Bronchial epithelial cell (primary cell): ENCODE data around the gene AMPH. TPM values are rescaled to one million over a fixed set of nuclear protein-coding genes. Genes with fewer than 3 reads are reported as not detected.

Experiments
- DNase-seq: peaks from one replicate; pipeline ENCODE4 v3.0.0-alpha.2; 2010; ENCODE audit warnings: low read depth
- FAIRE-seq: peaks from 2 replicates; lab custom pipeline; 2011; peaks lifted over from hg19 to GRCh38; lab: Jason Lieb, UNC
- H3K27me3 ChIP-seq: 2 replicates; pipeline ENCODE4 v1.5.1; 2011; ENCODE audit warnings: low read length; ENCODE audit not compliant: control insufficient read depth, insufficient read depth
- H3K36me3 ChIP-seq: 2 replicates; pipeline ENCODE4 v1.5.1; 2011; ENCODE audit warnings: low read length; ENCODE audit not compliant: control insufficient read depth, insufficient read depth
- H3K4me3 ChIP-seq: 2 replicates; pipeline ENCODE4 v1.5.1; 2011; ENCODE audit warnings: mild to moderate bottlenecking, low read depth, low read length, control low read depth
- CTCF ChIP-seq: IDR thresholded peaks from 2 replicates; pipeline ENCODE4 v1.5.1; 2011; ENCODE audit warnings: mild to moderate bottlenecking, moderate library complexity, low read length, control low read depth, inconsistent platforms; ENCODE audit not compliant: insufficient read depth, severe bottlenecking
- total RNA-seq: library from RNA; depleted of rRNA; stranded (reverse); fragments of >200 nt; gene quantifications from 2 replicates; pipeline ENCODE4 v1.2.1, GENCODE V29; 2014

The AMPH gene
- total RNA-seq, 1 donor from 2014 or later: not detected

GRCh38 chr7:38502848-38503247, 128.3 kb downstream of the AMPH start:
- Histone ChIP-seq H3K27me3 (no peaks in the 10 kb centered on the region), H3K4me3 (no peak overlapping the region), H3K36me3 (no peaks in the 10 kb centered on the region)
- no peak for DNase-seq
- FAIRE-seq: no peak
- TF ChIP-seq CTCF: no peak

GRCh38 chr7:38502289-38502688, 128.9 kb downstream of the AMPH start:
- Histone ChIP-seq H3K4me3 (no peak overlapping the region), H3K36me3 (no peaks in the 10 kb centered on the region), H3K27me3 (no peaks in the 10 kb centered on the region)
- DNase-seq (peak; percentile 10), FAIRE-seq (peak; percentile 87)
- TF ChIP-seq CTCF: no peak

- no peak for FAIRE-seq
These were observed 139.2 kb downstream of the AMPH start for GRCh38 chr7:38492010-38492409.

GRCh38 chr7:38482521-38482920, 148.7 kb downstream of the AMPH start:
- FAIRE-seq: no peak
- no peaks in the 10 kb centered on the region for H3K36me3 ChIP-seq
- no peaks in the 10 kb centered on the region for H3K27me3 ChIP-seq
- no peak for TF ChIP-seq CTCF
- H3K4me3 ChIP-seq: no peak overlapping the region
- peak; percentile 89 for DNase-seq

More at GRCh38 chr7:38492010-38492409, 139.2 kb downstream of the AMPH start:
- H3K27me3 ChIP-seq: no peaks in the 10 kb centered on the region
- no peak overlapping the region for H3K4me3 ChIP-seq
- TF ChIP-seq CTCF: no peak
- no peaks in the 10 kb centered on the region for H3K36me3 ChIP-seq
- DNase-seq: no peak

DNA sequence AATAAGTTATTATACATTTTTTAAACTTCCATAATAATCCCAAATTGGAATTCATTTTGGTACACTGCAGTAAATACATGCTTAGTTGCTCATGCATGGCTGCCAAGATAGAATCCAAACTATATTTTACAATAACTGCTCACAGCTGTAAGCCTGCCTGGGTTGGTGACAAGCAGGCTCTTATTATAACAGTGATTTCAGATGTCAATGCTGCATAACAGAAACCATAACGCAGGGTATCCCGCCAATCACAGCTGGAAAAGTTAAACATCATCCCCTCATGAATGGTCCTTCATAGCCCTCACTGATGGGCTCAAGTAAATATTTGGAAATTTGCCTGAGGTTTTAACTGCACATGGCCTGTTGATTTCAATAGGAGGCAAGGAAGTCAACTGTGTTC, 149.8 kb downstream of the AMPH start:
- DNase-seq: no peak
- Histone ChIP-seq H3K4me3 (no peak overlapping the region), H3K36me3 (no peaks in the 10 kb centered on the region), H3K27me3 (no peaks in the 10 kb centered on the region)
- no peak for FAIRE-seq
- TF ChIP-seq CTCF: no peak

DNA sequence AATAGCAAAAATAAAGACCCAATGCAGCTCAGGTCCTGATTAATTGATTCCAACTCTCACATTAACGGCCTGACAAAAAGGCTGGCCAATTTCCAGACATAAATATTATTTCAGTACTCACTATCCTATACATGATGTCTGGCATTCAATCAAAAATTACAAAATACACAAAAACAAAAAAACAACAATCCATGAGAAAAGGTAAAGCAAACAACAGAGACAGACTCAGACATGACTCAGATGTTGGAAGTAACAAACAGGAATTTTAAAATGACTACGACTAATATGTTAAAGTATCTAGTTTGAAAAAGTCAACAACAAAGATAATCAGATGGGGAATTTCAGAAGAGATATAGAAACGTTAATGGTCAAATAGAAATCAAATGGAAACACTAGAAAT, 152.8 kb downstream of the AMPH start:
- Histone ChIP-seq H3K27me3 (no peaks in the 10 kb centered on the region), H3K36me3 (no peaks in the 10 kb centered on the region), H3K4me3 (no peak overlapping the region)
- FAIRE-seq (no peak), DNase-seq (peak; percentile 93)
- TF ChIP-seq CTCF: no peak
